ENCODE results near the gene FIGNL1. TPM values are rescaled to one million over a fixed set of nuclear protein-coding genes. Genes with fewer than 3 reads are reported as not detected.

The FIGNL1 gene
- polyA plus RNA-seq, 2 of the 4 experiments (the other 2 are of a cell fraction): 25.4 to 27.9 TPM

DNA sequence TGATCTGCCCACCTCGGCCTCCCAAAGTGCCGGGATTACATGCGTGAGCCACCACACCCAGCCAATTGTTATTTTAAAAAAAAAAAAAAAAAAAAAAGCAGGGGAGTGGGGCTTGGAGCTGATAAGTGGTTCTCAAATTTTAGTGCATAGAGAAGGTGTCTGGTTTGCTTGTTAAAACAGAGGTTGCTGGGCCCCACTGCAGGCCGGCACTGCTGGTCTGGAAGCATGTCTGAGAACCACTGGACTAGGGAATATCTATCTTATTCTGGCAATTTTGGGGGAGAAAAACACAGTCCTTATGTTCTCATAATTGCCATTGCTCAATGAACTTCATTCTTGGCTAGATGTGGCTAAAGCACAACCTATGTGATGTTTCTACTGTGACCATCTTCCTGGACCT lies 19.0 kb upstream of the FIGNL1 start (continued):
- TF ChIP-seq CBX8 (IDR thresholded peaks at IDR 0.05) (no peak), RAD21 (conservative IDR thresholded peaks at IDR 0.05 in 1 of 2, IDR thresholded peaks at IDR 0.05 in 1 of 2) (no peak), CHD4 (IDR thresholded peaks at IDR 0.05; ENCODE audit: borderline replicate concordance) (no peak), RCOR1 (IDR thresholded peaks at IDR 0.05; ENCODE audit: low read depth, low read length) (no peak), RNF2 (IDR thresholded peaks at IDR 0.05; ENCODE audit: borderline replicate concordance, low read depth) (no peak), EP300 (IDR thresholded peaks at IDR 0.05) (no peak), HOXA7 (CRISPR knock-in tag; IDR thresholded peaks at IDR 0.05) (no peak)

- Histone ChIP-seq H3K4me2 (peak overlapping the region; percentile 86), H3K4me3 (no peak overlapping the region; the same call in 2 of the 3 replicates), H3K27ac (peak overlapping the region; percentile 19 to 67; a peak in 4 of 6 replicates), H3K9me3 (no peaks in the 10 kb centered on the region), H3K4me1 (0 out of 3 replicates have a peak, but pooled peaks cover 3% of the 10 kb centered on the region)
- WGBS (ENCODE audit: missing lambda C conversion rate): 10% methylated on average over 20 of the region's 30 CpGs
- ATAC-seq (peak; percentile 86 to 94), FAIRE-seq (peak; percentile 13), DNase-seq (ENCODE audit: low read depth in 1 of 2, low spot score in 1 of 2) (peak; percentile 60 to 71)
- CTCF ChIA-PET: interaction anchor here (0.6 to 11.4 kb wide), 83 partner anchors 10 to 1945 kb away, joined by 3 to 145 read pairs (median 4); partner anchors contain the start of genes FIGNL1 and ZPBP
- no peak for TF ChIP-seq KDM1A (IDR thresholded peaks at IDR 0.05; ENCODE audit: low read depth)
- peak; percentile 97 for TF ChIP-seq SMC3 (IDR thresholded peaks at IDR 0.05)
- TF ChIP-seq CEBPB (IDR thresholded peaks at IDR 0.05): no peak
- no peak for TF ChIP-seq RARB (CRISPR knock-in tag; IDR thresholded peaks at IDR 0.05)
- TF ChIP-seq USF2 (IDR thresholded peaks at IDR 0.05): peak; percentile 20; the same call in 1 of the 2 replicates
- peak; percentile 80; the same call in 1 of the 2 replicates for TF ChIP-seq MYC (IDR thresholded peaks at IDR 0.05; ENCODE audit: borderline replicate concordance, low read length)
- TF ChIP-seq RAD21 (conservative IDR thresholded peaks at IDR 0.05 in 1 of 2, IDR thresholded peaks at IDR 0.05 in 1 of 2): peak; percentile 96 to 97
- no peak for TF ChIP-seq CBX2 (IDR thresholded peaks at IDR 0.05; ENCODE audit: borderline replicate concordance, low read depth)
- TF ChIP-seq, protein P1, sequence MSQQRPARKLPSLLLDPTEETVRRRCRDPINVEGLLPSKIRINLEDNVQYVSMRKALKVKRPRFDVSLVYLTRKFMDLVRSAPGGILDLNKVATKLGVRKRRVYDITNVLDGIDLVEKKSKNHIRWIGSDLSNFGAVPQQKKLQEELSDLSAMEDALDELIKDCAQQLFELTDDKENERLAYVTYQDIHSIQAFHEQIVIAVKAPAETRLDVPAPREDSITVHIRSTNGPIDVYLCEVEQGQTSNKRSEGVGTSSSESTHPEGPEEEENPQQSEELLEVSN (IDR thresholded peaks at IDR 0.05; ENCODE audit: borderline replicate concordance, low read depth): peak; percentile 92
- TF ChIP-seq CBX8 (IDR thresholded peaks at IDR 0.05): no peak
- peak; percentile 88 for TF ChIP-seq CTCF (IDR thresholded peaks at IDR 0.05)
- TF ChIP-seq, protein P2, sequence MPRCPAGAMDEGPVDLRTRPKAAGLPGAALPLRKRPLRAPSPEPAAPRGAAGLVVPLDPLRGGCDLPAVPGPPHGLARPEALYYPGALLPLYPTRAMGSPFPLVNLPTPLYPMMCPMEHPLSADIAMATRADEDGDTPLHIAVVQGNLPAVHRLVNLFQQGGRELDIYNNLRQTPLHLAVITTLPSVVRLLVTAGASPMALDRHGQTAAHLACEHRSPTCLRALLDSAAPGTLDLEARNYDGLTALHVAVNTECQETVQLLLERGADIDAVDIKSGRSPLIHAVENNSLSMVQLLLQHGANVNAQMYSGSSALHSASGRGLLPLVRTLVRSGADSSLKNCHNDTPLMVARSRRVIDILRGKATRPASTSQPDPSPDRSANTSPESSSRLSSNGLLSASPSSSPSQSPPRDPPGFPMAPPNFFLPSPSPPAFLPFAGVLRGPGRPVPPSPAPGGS (IDR thresholded peaks at IDR 0.05): no peak
- TF ChIP-seq MAX (IDR thresholded peaks at IDR 0.05): peak; percentile 98
- TF ChIP-seq NR3C1 (IDR thresholded peaks at IDR 0.05): no peak
- TF ChIP-seq CHD4 (IDR thresholded peaks at IDR 0.05; ENCODE audit: borderline replicate concordance): no peak
- POLR2A ChIA-PET: no interaction called here
Observed at GRCh38 chr7:50467817-50468610, 17.9 kb upstream of the FIGNL1 start.
